ENCODE results near the gene CRTAC1.

DNA sequence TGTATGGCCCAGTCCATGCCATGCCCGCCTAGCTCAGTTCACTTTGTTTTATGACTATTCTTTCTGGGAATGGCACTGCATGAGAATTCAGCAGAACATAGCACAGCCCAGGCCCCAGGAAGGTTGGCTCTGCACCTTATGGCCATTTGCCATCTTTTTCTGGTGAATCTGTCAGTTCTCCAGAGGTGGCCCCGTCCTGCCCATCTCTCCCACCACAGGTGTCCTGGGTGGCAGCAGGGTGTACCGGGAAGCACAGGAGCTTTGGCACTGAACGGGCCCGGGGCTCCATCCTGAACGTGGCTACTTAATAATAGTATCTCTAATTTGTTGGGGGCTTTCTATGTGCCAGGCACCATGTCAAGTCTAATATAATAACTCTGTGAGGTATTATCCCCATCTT lies 156.1 kb downstream of the CRTAC1 start:
- no peak for TF ChIP-seq CTCF (optimal IDR thresholded peaks at IDR 0.05 in 1 of 3, IDR thresholded peaks at IDR 0.05 in 1 of 3, conservative IDR thresholded peaks at IDR 0.05 in 1 of 3; ENCODE audit: extremely low read depth in 1 of 3, insufficient read depth in 2 of 3, low read length in 3 of 3)
- no peak for TF ChIP-seq EZH2 (IDR thresholded peaks at IDR 0.05; ENCODE audit: low read length)

Measured in keratinocyte (primary cell).